NCI-H82 (cell line): Measurements from ENCODE around the gene YBX1.
"Not testable (repeated sequence)": the region's sequence is repeated elsewhere in the genome, so short reads cannot be mapped to it uniquely, and the experiment has no call there.

Source experiments
- DNase-seq: peaks from one replicate; lab custom pipeline; 2025; lab: John Stamatoyannopoulos, UW

Gene YBX1

GRCh38 chr1:42681741-42682483 is at the start of gene YBX1:
TSS of gene YBX1 (plus strand) at chr1:42682418. CDS start at chr1:42682566, 148 bp downstream.
- peak; percentile 100 for DNase-seq

DNA sequence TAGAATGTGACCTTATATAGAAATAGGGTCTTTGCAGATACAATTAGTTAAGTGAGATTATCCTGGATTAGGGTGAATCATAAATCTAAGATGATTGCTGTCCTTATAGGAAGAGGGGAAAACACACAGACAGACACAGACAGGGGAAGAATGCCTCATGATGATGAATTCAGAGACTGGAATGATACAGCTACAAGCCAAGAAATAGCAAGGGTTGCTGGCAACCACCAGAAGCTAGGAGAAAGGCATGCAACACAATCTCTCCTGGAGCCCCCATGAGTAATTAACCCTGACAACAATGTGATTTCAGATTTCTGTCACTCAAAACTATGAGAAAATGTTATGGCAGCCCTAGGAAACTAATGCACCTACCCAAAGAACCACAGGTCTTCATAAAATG is 43.1 kb upstream of the YBX1 start:
- DNase-seq: peak; percentile 80

DNA sequence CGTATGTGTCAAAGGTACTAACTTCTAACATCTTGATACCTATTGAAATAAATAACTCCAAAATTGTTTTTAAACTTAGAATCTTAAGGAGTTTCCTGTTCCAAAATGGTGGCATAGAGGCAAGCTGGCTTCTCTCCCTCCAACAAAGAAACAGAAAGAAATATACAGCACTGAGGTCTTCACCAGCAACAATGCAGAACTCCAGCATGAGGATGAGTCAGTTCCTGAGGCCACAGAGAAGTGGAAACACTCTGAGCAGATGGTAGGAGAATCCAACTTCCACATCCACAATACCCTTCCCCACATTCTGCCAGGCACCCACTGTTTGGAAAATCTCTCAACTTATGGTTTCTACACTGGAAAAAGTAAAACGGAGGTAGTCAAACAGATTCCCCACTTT is 36.2 kb upstream of the YBX1 start:
- no peak for DNase-seq

DNA sequence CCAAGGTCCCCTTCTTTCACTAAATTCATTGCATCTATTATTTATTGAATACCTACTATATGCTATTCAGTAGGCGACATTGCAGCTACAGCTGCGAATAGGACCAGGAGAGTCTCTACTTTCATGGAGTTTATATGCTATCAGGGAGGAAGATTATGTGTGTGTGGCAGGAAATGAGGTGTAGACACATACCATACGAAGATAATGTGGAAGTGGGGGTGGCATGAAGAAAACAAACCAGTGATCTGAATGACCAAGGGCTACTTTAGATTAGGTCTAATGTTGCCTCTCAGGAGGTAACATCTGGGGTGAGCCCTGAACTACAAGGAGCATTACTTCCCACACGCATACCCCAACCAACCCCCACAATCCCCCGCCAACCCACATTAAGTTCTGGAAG is 25.0 kb upstream of the YBX1 start:
- no peak for DNase-seq

- DNase-seq: peak; percentile 99
Observed at GRCh38 chr1:42657981-42658876, 24.0 kb upstream of the YBX1 start, which contains the start of gene PPIH. TSS of gene PPIH (plus strand) at chr1:42658423. CDS start at chr1:42658447, 24 bp downstream.

DNA sequence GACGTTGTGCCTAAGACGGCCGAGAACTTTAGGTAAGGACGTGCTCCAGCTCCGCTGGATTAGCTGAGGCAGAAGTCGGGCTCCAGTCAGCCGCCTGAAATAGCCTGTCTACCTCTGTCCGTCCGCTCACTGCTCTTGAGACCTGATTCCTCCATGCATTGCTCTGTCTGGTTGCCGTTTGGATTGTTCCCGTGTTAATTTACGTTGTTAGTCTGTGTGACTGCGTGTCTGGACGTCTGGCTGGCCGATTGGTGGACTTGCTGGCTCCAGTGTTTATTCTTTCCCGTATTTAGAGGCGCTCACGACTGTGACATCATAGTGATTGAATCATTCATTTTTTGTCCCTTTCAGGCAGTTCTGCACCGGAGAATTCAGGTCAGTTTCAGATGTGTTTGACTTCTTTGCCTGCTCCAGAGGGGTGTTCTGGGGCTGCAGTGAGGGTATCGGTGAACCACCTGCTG is 23.3 kb upstream of the YBX1 start:
- DNase-seq: peak; percentile 57

- no peak for DNase-seq
Observed at GRCh38 chr1:42660907-42661500, 21.2 kb upstream of the YBX1 start.

DNA sequence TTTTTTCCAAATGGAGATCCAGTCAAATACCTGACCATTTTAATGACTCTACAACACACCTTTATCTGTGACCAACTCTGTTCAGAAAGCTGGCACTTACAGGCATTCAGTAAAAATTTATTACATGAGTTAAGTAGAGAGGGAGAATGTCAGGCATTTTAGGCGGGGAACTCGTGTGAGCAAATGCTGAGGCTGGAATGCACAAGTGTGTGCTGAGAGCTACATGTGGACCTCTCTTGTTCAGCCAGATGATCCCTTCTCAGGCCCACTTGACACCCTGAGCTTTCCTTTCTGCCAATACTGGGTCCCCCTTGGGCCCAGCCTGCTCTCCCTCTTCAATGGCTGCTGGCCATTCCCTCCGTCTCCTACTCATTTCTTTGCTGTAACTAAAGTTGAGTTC is 12.3 kb upstream of the YBX1 start:
- no peak for DNase-seq

DNA sequence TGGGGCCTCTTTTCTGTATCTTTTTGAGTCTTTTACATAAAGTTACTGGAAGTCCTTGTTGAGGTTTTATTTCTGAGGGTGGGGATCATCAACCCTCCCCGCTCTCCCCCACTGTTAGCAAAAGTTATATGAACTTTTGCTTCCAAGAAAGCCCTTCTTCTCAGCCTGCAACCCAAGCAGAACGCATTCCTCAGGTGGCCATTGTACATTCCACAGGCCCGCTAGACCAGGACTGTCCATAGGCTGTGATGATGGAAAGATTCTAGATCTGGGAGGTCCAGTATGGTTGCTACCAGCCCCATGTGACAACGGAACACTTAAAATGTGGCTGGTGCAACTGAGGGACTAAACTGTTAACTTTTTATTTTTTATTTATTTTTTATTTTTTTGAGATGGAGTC is 11.8 kb upstream of the YBX1 start:
- no peak for DNase-seq

- DNase-seq: no peak
Observed at GRCh38 chr1:42674214-42674613, 8.0 kb upstream of the YBX1 start.

- no peak for DNase-seq
Observed at GRCh38 chr1:42674682-42675081, 7.5 kb upstream of the YBX1 start.

DNA sequence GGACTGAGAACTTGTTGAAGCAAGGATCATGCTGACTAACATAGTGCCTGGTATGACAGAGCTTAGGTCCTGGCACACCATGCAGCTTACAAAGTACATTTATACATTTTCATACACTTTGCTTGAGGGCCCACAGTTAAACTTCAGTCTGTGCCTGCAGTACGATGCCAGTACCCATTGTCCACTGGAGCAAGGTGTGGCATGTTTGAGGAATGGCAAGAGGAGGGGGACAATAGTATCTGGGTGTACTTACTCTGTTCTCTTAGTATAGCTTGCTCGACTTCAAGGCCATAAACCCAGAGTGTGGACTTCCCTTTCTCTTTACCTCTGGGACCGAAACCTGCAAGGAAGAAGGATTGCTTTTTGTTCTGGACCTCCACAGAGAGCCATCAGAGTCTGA is 6.8 kb upstream of the YBX1 start:
- DNase-seq: no peak

GRCh38 chr1:42676534-42677087 is 5.6 kb upstream of the YBX1 start:
- DNase-seq: no peak

DNA sequence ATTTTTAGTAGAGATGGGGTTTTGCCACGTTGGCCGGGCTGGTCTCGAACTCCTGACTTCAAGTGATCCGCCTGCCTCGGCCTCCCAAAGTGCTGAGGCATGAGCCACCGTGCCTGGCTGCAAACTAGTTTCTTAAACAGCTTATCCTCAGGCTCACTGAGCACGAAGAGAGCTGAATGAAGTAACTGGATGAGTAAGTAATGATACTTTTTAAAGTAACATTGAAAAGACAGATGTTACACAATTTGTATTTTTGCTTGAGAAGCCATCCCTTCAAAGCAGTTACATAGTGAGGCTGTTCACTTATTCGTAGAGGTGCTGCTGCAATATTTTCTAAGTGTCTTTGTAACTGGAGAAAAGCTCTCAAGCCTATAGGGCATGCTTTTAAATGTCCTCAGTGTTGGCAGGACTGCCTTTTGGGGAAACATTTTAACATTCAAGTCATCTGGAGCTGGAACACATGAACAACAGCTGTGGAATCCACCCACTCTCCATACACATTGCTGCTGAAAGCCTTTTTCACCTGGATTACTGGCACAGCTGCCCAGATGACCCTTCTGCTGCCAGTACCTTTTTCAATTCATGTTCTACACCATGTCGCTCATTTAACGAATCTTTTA is 2.7 kb upstream of the YBX1 start:
- DNase-seq: peak; percentile 26

- no peak for DNase-seq
Observed at GRCh38 chr1:42680055-42680454, 2.2 kb upstream of the YBX1 start.

GRCh38 chr1:42680921-42681683 is 1.1 kb upstream of the YBX1 start:
- peak; percentile 65 for DNase-seq

DNA sequence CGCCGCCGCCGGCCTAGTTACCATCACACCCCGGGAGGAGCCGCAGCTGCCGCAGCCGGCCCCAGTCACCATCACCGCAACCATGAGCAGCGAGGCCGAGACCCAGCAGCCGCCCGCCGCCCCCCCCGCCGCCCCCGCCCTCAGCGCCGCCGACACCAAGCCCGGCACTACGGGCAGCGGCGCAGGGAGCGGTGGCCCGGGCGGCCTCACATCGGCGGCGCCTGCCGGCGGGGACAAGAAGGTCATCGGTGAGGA is 193 bp downstream of the YBX1 start:
- DNase-seq: not testable (repeated sequence)

- peak; percentile 76 for DNase-seq
Observed at GRCh38 chr1:42682739-42683531, 717 bp downstream of the YBX1 start.

DNA sequence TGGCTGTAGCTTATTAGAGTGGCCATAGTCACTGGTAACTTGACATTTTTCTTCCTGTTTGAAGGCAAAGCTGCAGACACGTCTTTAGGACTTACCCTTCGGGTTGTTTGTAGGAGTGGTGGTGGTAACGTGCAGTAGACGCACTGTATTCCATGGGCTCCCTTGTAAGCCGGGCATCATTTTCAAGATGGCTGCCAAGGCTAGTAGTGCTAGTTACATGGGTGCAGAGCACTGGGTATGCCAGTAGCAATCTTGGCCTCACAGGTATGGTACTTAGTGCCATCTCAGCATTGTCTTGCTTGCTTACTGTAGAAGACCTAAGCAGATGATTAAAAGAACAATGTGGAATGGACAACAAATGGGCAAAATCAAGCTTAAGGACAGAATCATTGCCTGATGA is 1.9 kb downstream of the YBX1 start:
- DNase-seq: peak; percentile 73

- DNase-seq: no peak
Observed at GRCh38 chr1:42686418-42686817, 4.2 kb downstream of the YBX1 start.

DNA sequence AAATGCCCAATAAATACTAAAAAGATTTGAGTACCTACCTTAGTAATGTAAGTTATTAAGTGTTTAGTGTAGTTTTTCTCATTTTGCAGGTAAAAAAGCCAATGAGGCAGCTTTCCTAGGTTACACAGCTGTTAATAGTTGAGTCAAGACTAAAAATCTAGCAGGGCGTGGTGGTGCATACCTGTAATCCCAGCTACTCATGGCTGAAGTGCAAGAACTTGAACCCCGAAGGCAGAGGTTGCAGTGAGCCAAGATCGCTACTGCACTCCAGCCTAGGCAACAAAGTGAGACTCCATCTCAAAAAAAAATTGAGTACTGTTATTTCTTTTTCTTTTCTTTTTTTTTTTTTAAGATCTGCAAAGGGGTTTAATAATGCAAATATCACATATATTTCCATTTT is 7.7 kb downstream of the YBX1 start:
- no peak for DNase-seq
